Measurements from ENCODE around the gene SRGAP3. TPM values are rescaled to one million over a fixed set of nuclear protein-coding genes. Genes with fewer than 3 reads are reported as not detected.
A peak's percentile ranks its signal among the peaks of the same experiment; 100 is the strongest.

Gene SRGAP3
- total and polyA plus RNA-seq, 3 experiments from 2014 or later, result 0.84 to 2.1 (median 1.1) TPM

- Mint-ChIP-seq H3K27ac (no peak overlapping the region), H3K4me3 (no peak overlapping the region), H3K36me3 (no peaks in the 10 kb centered on the region), H3K4me1 (no peaks in the 10 kb centered on the region), H3K9me3 (no peaks in the 10 kb centered on the region), H3K27me3 (peaks cover 9 to 12% of the 10 kb centered on the region in 2 donors)
- Histone ChIP-seq H3K9me3 (ENCODE audit: low read length) (no peaks in the 10 kb centered on the region), H3K4me1 (ENCODE audit: insufficient read depth, low read length) (no peaks in the 10 kb centered on the region), H3K27ac (ENCODE audit: low read depth, low read length) (no peak overlapping the region), H3K4me3 (ENCODE audit: low read length) (no peak overlapping the region), H3K36me3 (ENCODE audit: insufficient read depth, low read length) (no peaks in the 10 kb centered on the region), H3K27me3 (ENCODE audit: insufficient read depth, low read length, poor library complexity, severe bottlenecking) (no peaks in the 10 kb centered on the region)
- ChIA-PET CTCF (no interaction called here), POLR2A (no interaction called here)
- DNase-seq, result no peak
These were observed 252.7 kb downstream of the SRGAP3 start for GRCh38 chr3:8996681-8997121.

- POLR2A ChIA-PET, result no interaction called here
- no peaks in the 10 kb centered on the region for H3K36me3 ChIP-seq (ENCODE audit: insufficient read depth, low read length)
- H3K27me3 ChIP-seq (ENCODE audit: insufficient read depth, low read length, poor library complexity, severe bottlenecking), result no peaks in the 10 kb centered on the region
- Mint-ChIP-seq H3K27ac (no peak overlapping the region), H3K9me3 (no peaks in the 10 kb centered on the region), H3K4me1 (no peaks in the 10 kb centered on the region), H3K27me3 (peaks cover 9 to 12% of the 10 kb centered on the region in 2 donors), H3K4me3 (no peak overlapping the region), H3K36me3 (no peaks in the 10 kb centered on the region)
- H3K4me1 ChIP-seq (ENCODE audit: insufficient read depth, low read length), result no peaks in the 10 kb centered on the region
- no peak for DNase-seq
- no peak overlapping the region for H3K4me3 ChIP-seq (ENCODE audit: low read length)
- no peaks in the 10 kb centered on the region for H3K9me3 ChIP-seq (ENCODE audit: low read length)
- CTCF ChIA-PET, result no interaction called here
- no peak overlapping the region for H3K27ac ChIP-seq (ENCODE audit: low read depth, low read length)
These were observed 253.2 kb downstream of the SRGAP3 start for GRCh38 chr3:8996216-8996615.

DNA sequence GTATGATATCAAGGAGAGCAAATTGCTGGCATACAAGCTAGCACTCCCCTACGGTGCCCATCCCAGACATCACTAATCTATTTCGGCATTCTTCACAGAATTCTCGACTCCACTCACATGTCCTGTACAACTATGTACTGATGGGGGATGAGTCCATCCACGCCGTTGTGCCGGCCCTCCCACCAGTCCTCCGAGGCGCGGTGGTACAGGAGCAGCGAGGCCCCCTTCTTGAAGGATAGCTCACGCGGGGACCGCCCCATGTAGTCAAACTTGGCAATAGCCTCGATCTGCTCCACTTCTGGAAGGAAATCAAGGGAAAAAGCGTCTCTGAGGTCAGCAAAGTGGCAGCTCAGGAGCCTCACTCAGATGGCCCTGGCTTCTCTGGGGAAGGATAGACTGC, 255.2 kb downstream of the SRGAP3 start:
- no peak overlapping the region for H3K27ac Mint-ChIP-seq
- no peaks in the 10 kb centered on the region for H3K36me3 Mint-ChIP-seq
- ChIA-PET CTCF (interaction anchor here (2.6 kb wide), 1 partner anchor 22 kb away, joined by 8 read pairs; no protein-coding TSS in a partner anchor), POLR2A (no interaction called here)
- no peaks in the 10 kb centered on the region for H3K9me3 Mint-ChIP-seq
- Histone ChIP-seq H3K27me3 (ENCODE audit: insufficient read depth, low read length, poor library complexity, severe bottlenecking) (no peaks in the 10 kb centered on the region), H3K4me3 (ENCODE audit: low read length) (no peak overlapping the region), H3K4me1 (ENCODE audit: insufficient read depth, low read length) (no peaks in the 10 kb centered on the region), H3K27ac (ENCODE audit: low read depth, low read length) (no peak overlapping the region), H3K9me3 (ENCODE audit: low read length) (no peaks in the 10 kb centered on the region), H3K36me3 (ENCODE audit: insufficient read depth, low read length) (no peaks in the 10 kb centered on the region)
- no peak overlapping the region for H3K4me3 Mint-ChIP-seq
- H3K4me1 Mint-ChIP-seq, result no peaks in the 10 kb centered on the region
- DNase-seq, result no peak
- peaks cover 7 to 12% of the 10 kb centered on the region in 2 donors for H3K27me3 Mint-ChIP-seq

DNA sequence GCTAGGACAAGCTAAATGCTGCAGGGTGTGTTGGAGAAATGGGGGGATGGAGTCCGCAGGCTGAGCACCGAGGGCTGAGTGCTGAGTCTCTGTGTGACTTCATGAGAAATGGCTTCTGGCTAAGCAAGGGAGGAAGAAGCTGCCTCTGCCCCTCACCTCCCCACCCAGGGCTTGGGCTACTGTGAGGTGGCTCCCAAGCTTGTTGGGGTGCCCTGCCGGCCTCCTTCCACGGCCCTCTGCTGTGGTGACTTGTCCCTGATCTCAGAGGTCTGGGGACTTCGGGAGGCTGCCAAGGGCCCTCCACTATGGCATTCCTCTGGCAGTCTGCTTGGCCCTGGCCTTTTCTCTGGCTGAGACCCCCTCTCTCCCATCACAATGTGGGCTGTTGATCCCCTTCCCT, 256.1 kb downstream of the SRGAP3 start:
- Histone ChIP-seq H3K27ac (ENCODE audit: low read depth, low read length) (no peak overlapping the region), H3K4me1 (ENCODE audit: insufficient read depth, low read length) (no peaks in the 10 kb centered on the region), H3K36me3 (ENCODE audit: insufficient read depth, low read length) (no peaks in the 10 kb centered on the region), H3K4me3 (ENCODE audit: low read length) (no peak overlapping the region), H3K9me3 (ENCODE audit: low read length) (no peaks in the 10 kb centered on the region), H3K27me3 (ENCODE audit: insufficient read depth, low read length, poor library complexity, severe bottlenecking) (no peaks in the 10 kb centered on the region)
- H3K27ac Mint-ChIP-seq, result no peak overlapping the region
- no peaks in the 10 kb centered on the region for H3K4me1 Mint-ChIP-seq
- CTCF ChIA-PET, result interaction anchor here (2.6 kb wide), 1 partner anchor 21 kb away, joined by 8 read pairs; no protein-coding TSS in a partner anchor
- H3K36me3 Mint-ChIP-seq, result no peaks in the 10 kb centered on the region
- POLR2A ChIA-PET, result no interaction called here
- DNase-seq, result no peak
- H3K9me3 Mint-ChIP-seq, result no peaks in the 10 kb centered on the region
- no peak overlapping the region for H3K4me3 Mint-ChIP-seq
- peaks cover 7 to 9% of the 10 kb centered on the region in 2 donors for H3K27me3 Mint-ChIP-seq

DNA sequence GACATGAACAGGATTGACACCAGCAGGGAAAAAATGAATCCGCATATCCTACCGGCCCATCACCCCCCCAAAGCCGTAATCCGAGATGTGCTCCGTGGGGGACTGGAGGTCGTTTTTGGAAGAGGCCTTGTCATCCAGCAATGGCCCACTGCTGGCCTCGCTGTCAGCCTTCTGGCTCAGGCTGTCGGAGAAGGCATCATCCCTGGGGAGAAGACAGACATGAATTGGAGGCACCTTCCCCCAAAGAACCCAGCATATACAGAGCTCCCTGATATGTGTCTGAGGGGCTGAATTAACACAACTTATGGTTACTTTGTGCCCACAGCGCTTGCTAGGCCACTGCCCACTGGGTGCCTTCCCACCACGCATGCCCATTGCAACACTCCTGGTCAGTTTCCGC, 256.6 kb downstream of the SRGAP3 start:
- Mint-ChIP-seq H3K27ac (no peak overlapping the region), H3K27me3 (peaks cover 6 to 7% of the 10 kb centered on the region in 2 donors), H3K4me1 (peaks cover under 1 to 4% (median 2%) of the 10 kb centered on the region in 3 donors), H3K9me3 (no peaks in the 10 kb centered on the region), H3K36me3 (no peaks in the 10 kb centered on the region), H3K4me3 (no peak overlapping the region)
- Histone ChIP-seq H3K9me3 (ENCODE audit: low read length) (no peaks in the 10 kb centered on the region), H3K27me3 (ENCODE audit: insufficient read depth, low read length, poor library complexity, severe bottlenecking) (no peaks in the 10 kb centered on the region), H3K4me1 (ENCODE audit: insufficient read depth, low read length) (no peaks in the 10 kb centered on the region), H3K36me3 (ENCODE audit: insufficient read depth, low read length) (no peaks in the 10 kb centered on the region), H3K27ac (ENCODE audit: low read depth, low read length) (no peak overlapping the region), H3K4me3 (ENCODE audit: low read length) (no peak overlapping the region)
- POLR2A ChIA-PET, result no interaction called here
- CTCF ChIA-PET, result no interaction called here
- DNase-seq, result no peak

GRCh38 chr3:8992199-8992598, 257.2 kb downstream of the SRGAP3 start:
- no peaks in the 10 kb centered on the region for H3K36me3 ChIP-seq (ENCODE audit: insufficient read depth, low read length)
- H3K27me3 Mint-ChIP-seq, result peaks cover 2 to 7% of the 10 kb centered on the region in 2 donors
- no peak overlapping the region for H3K4me3 ChIP-seq (ENCODE audit: low read length)
- H3K9me3 ChIP-seq (ENCODE audit: low read length), result no peaks in the 10 kb centered on the region
- no peaks in the 10 kb centered on the region for H3K9me3 Mint-ChIP-seq
- ChIA-PET POLR2A (no interaction called here), CTCF (no interaction called here)
- H3K4me3 Mint-ChIP-seq, result no peak overlapping the region
- H3K27ac ChIP-seq (ENCODE audit: low read depth, low read length), result no peak overlapping the region
- H3K27ac Mint-ChIP-seq, result no peak overlapping the region
- H3K36me3 Mint-ChIP-seq, result no peaks in the 10 kb centered on the region
- H3K4me1 ChIP-seq (ENCODE audit: insufficient read depth, low read length), result no peaks in the 10 kb centered on the region
- H3K4me1 Mint-ChIP-seq, result peaks cover 2 to 6% (median 4%) of the 10 kb centered on the region in 3 donors
- no peak for DNase-seq
- H3K27me3 ChIP-seq (ENCODE audit: insufficient read depth, low read length, poor library complexity, severe bottlenecking), result no peaks in the 10 kb centered on the region

- no peak for DNase-seq
- Mint-ChIP-seq H3K36me3 (no peaks in the 10 kb centered on the region), H3K27me3 (no peaks in the 10 kb centered on the region), H3K4me3 (no peak overlapping the region), H3K27ac (peak overlapping the region in 1 of 8 donors; percentile 47), H3K9me3 (no peaks in the 10 kb centered on the region), H3K4me1 (peaks cover 2 to 6% (median 4%) of the 10 kb centered on the region in 3 donors)
- CTCF ChIA-PET, result no interaction called here
- H3K4me1 ChIP-seq (ENCODE audit: insufficient read depth, low read length), result no peaks in the 10 kb centered on the region
- H3K4me3 ChIP-seq (ENCODE audit: low read length), result no peak overlapping the region
- H3K27me3 ChIP-seq (ENCODE audit: insufficient read depth, low read length, poor library complexity, severe bottlenecking), result no peaks in the 10 kb centered on the region
- no peaks in the 10 kb centered on the region for H3K36me3 ChIP-seq (ENCODE audit: insufficient read depth, low read length)
- H3K27ac ChIP-seq (ENCODE audit: low read depth, low read length), result no peak overlapping the region
- POLR2A ChIA-PET, result no interaction called here
- H3K9me3 ChIP-seq (ENCODE audit: low read length), result no peaks in the 10 kb centered on the region
These were observed 258.9 kb downstream of the SRGAP3 start for GRCh38 chr3:8990266-8991215.

DNA sequence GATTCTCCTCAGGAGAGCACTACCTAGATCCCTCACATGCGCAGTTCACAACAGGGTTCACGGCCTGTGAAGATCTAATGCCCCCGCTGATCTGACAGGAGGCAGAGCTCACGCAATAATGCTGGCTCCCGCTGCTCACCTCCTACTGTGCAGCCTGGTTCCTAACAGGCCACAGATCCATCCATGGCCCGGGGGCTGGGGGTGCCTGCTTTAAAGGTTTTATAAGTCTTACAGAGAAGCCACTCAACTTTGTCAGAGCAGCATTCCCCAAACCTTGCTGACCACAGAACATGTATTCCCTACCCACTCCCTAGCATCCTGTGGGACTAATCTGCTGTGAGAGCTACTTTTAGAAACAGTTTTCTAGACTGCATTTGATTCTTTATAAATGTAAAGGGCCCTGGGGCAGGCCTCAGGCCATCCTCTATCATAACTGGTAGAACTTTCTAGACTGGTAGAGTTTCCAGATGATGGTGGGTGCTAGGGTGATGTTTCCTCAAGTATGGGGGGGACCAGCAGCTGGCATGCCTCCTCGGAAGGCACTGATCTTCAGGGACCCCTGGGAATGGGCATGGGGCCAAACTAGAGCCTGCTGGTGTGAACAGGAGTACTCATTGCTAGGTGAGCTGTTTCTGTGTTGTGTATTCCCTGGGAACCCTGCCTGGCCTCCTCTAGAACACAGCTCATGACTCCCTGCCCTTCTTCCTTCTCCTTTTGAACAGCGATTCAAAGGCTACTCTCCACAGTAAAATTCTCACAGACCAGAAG, 260.5 kb downstream of the SRGAP3 start:
- no peaks in the 10 kb centered on the region for H3K4me1 ChIP-seq (ENCODE audit: insufficient read depth, low read length)
- no peak overlapping the region for H3K27ac ChIP-seq (ENCODE audit: low read depth, low read length)
- no peaks in the 10 kb centered on the region for H3K36me3 ChIP-seq (ENCODE audit: insufficient read depth, low read length)
- peaks cover 2 to 6% (median 4%) of the 10 kb centered on the region in 3 donors for H3K4me1 Mint-ChIP-seq
- H3K36me3 Mint-ChIP-seq, result no peaks in the 10 kb centered on the region
- H3K9me3 Mint-ChIP-seq, result no peaks in the 10 kb centered on the region
- H3K27me3 ChIP-seq (ENCODE audit: insufficient read depth, low read length, poor library complexity, severe bottlenecking), result no peaks in the 10 kb centered on the region
- no peak overlapping the region for H3K4me3 Mint-ChIP-seq
- CTCF ChIA-PET, result interaction anchor here (0.9 to 4.5 kb wide), 3 partner anchors 14 to 315 kb away, joined by 3 to 23 read pairs (median 3); no protein-coding TSS in a partner anchor
- H3K9me3 ChIP-seq (ENCODE audit: low read length), result no peaks in the 10 kb centered on the region
- H3K27ac Mint-ChIP-seq, result no peak overlapping the region
- no peak overlapping the region for H3K4me3 ChIP-seq (ENCODE audit: low read length)
- POLR2A ChIA-PET, result no interaction called here
- DNase-seq, result no peak
- H3K27me3 Mint-ChIP-seq, result no peaks in the 10 kb centered on the region

Measured in CD8-positive, alpha-beta memory T cell (primary cell).